ENCODE results near the gene LTV1. TPM values are rescaled to one million over a fixed set of nuclear protein-coding genes. Genes with fewer than 3 reads are reported as not detected.
A peak's percentile ranks its signal among the peaks of the same experiment; 100 is the strongest.

Gene LTV1
- total and polyA plus RNA-seq, 9 donors: 11.0 to 36.3 (median 20.4) TPM

DNA sequence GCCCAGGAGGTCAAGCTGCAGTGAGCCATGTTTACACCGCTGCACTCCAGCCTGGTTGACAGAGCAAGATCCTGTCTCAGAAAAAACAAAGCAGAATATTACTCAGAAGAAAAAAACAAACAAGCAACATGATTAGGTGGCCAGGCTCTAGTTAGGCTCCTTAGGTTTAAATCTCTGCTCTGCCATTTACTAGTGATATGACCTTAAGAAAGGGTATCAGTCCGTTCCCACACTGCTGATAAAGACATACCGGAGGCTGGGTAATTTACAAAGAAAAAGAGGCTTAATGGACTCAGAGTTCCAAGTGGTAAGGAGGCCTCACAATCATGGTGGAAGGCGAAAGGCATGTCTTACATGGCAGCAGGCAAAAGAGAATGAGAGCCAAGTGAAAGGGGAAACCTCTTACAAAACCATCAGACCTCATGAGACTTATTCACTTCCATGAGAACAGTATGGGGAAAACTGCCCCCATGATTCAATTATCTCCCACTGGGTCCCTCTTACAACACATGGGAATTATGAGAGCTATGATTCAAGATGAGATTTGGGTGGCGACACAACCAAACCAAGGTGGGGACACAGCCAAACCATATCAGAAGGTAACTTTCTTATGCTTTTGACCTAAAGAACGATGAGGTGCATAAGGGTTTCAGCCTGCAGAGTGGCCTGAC is 2.4 kb upstream of the LTV1 start:
- no peak for TF ChIP-seq POLR2A (IDR thresholded peaks at IDR 0.05)
- TF ChIP-seq, protein P1, sequence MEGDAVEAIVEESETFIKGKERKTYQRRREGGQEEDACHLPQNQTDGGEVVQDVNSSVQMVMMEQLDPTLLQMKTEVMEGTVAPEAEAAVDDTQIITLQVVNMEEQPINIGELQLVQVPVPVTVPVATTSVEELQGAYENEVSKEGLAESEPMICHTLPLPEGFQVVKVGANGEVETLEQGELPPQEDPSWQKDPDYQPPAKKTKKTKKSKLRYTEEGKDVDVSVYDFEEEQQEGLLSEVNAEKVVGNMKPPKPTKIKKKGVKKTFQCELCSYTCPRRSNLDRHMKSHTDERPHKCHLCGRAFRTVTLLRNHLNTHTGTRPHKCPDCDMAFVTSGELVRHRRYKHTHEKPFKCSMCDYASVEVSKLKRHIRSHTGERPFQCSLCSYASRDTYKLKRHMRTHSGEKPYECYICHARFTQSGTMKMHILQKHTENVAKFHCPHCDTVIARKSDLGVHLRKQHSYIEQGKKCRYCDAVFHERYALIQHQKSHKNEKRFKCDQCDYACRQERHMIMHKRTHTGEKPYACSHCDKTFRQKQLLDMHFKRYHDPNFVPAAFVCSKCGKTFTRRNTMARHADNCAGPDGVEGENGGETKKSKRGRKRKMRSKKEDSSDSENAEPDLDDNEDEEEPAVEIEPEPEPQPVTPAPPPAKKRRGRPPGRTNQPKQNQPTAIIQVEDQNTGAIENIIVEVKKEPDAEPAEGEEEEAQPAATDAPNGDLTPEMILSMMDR (IDR thresholded peaks at IDR 0.05): no peak
- TF ChIP-seq EP300 (IDR thresholded peaks at IDR 0.05): no peak
- 92 to 95% (median 92%) methylated on average over 6 of the region's 6 CpGs for WGBS, 3 donors
- intact Hi-C loops (cut with DNase I): loop anchor here in 3 of 4 donors (5.0 to 10.0 kb wide), 2 partner anchors 163 to 266 kb away; partner anchors contain the start of gene PHACTR2 (in 3 of the 3)
- no peak for DNase-seq
- H3K36me3 ChIP-seq: no peaks in the 10 kb centered on the region
- no peaks in the 10 kb centered on the region for H3K27me3 ChIP-seq
- H3K4me3 ChIP-seq: no peak overlapping the region
- H3K4me1 ChIP-seq (ENCODE audit: insufficient read depth): peaks cover 1% of the 10 kb centered on the region
- no peaks in the 10 kb centered on the region for H3K9me3 ChIP-seq
- H3K27ac ChIP-seq: no peak overlapping the region

DNA sequence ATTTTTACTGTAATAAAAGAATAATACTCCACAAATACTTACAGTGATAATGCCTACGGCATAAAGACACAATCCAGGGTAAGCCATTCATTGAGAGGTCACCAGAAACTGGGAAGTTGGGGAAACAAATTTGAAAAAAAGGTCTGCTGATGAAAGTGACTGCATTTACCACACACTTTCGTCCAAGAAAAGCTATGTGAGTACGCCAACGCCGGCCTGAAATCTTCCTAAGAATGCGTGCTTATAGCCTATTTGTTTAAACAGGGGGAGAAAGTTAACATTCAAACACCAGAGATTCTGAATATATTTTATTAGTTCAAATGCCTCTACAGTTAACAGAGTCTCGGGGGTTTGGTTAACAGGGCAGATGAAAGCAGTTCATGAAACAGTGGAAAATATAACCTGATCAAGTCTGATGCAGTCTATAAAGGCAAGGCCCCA is 657 bp upstream of the LTV1 start:
- DNase-seq: peak in 2 of 5 donors; percentile 13 to 19
- TF ChIP-seq EP300 (IDR thresholded peaks at IDR 0.05): no peak
- no peak for TF ChIP-seq POLR2A (IDR thresholded peaks at IDR 0.05)
- TF ChIP-seq, protein P1 (IDR thresholded peaks at IDR 0.05): no peak
- peak overlapping the region; percentile 79 to 92 for H3K27ac ChIP-seq
- intact Hi-C loops (cut with DNase I): loop anchor here in 3 of 4 donors (2.0 to 10.0 kb wide), 3 partner anchors 165 to 268 kb away; partner anchors contain the start of genes PHACTR2 (in 3 of the 3) and PLAGL1 (in 1 of the 3)
- peaks cover 1% of the 10 kb centered on the region for H3K4me1 ChIP-seq (ENCODE audit: insufficient read depth)
- H3K36me3 ChIP-seq: no peaks in the 10 kb centered on the region
- 10 to 19% (median 15%) methylated on average over 7 of the region's 7 CpGs for WGBS, 3 donors
- H3K27me3 ChIP-seq: no peaks in the 10 kb centered on the region
- H3K4me3 ChIP-seq: peak overlapping the region; percentile 73
- H3K9me3 ChIP-seq: no peaks in the 10 kb centered on the region

DNA sequence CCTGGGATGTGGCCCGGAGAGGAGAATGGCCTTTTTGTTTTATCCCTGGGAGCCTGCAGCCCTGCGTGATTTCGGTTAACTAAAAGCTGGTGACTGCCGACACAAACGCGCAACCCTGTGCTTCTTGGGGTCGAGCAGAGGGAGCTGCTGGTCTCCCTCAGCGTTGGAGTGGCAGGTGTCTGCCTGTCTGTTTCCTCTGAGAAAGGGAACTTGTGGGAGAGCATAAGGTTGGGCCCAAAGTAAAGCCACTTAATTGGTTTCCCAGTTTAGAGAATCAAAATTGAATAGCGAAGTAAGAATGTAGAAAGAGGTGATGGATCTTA is 500 bp downstream of the LTV1 start:
- Histone ChIP-seq H3K27ac (peak overlapping the region; percentile 15 to 92), H3K4me3 (peak overlapping the region; percentile 73), H3K27me3 (no peaks in the 10 kb centered on the region), H3K9me3 (no peaks in the 10 kb centered on the region), H3K36me3 (no peaks in the 10 kb centered on the region), H3K4me1 (ENCODE audit: insufficient read depth) (peaks cover 1% of the 10 kb centered on the region)
- no peak for TF ChIP-seq EP300 (IDR thresholded peaks at IDR 0.05)
- TF ChIP-seq POLR2A (IDR thresholded peaks at IDR 0.05): no peak
- TF ChIP-seq, protein P1 (IDR thresholded peaks at IDR 0.05): no peak
- DNase-seq: no peak
- intact Hi-C loops (cut with DNase I): loop anchor here in 3 of 4 donors (2.0 to 10.0 kb wide), 3 partner anchors 165 to 269 kb away; partner anchors contain the start of genes PHACTR2 (in 3 of the 3) and PLAGL1 (in 1 of the 3)
- 0 to 1% (median 1%) methylated on average over 8 to 9 of the region's 9 CpGs for WGBS, 3 donors

DNA sequence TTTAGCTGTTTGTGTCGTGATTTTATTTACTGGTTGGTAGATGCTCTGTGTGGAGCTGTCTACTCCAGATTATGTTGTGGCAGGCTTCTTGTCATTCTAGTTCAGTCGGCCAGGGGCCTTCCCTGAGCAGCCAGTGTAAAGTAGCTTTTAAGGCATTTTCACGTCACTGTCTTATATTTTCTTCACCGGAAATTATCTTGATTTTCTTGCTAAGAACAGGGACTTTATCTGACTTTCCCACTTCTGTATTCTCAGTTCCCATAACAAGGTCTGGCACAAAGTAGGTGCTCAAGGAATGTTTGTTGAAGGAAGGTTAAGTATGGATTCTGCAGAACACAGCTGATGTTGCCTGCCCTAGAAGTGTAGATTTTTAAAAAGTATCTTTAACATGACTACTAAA is 868 bp downstream of the LTV1 start:
- peaks cover 1% of the 10 kb centered on the region for H3K4me1 ChIP-seq (ENCODE audit: insufficient read depth)
- peak overlapping the region; percentile 73 for H3K4me3 ChIP-seq
- 5 to 15% (median 7%) methylated on average over 4 of the region's 4 CpGs for whole genome bisulfite sequencing, 3 donors
- intact Hi-C loops (cut with DNase I): loop anchor here in 3 of 4 donors (5.0 to 10.0 kb wide), 2 partner anchors 167 to 269 kb away; partner anchors contain the start of gene PHACTR2 (in 3 of the 3)
- no peak for TF ChIP-seq POLR2A (IDR thresholded peaks at IDR 0.05)
- TF ChIP-seq, protein P1 (IDR thresholded peaks at IDR 0.05): no peak
- H3K27ac ChIP-seq: peak overlapping the region in 1 of 2 donors; percentile 92
- no peak for DNase-seq
- H3K27me3 ChIP-seq: no peaks in the 10 kb centered on the region
- no peaks in the 10 kb centered on the region for H3K9me3 ChIP-seq
- no peaks in the 10 kb centered on the region for H3K36me3 ChIP-seq

Data from ovary (tissue), 9 donors.